OCI-LY7 (cell line): ENCODE results near the gene RBCK1. TPM values are rescaled to one million over a fixed set of nuclear protein-coding genes. Genes with fewer than 3 reads are reported as not detected.

Source experiments
- BruUV-seq: library from RNA; stranded (reverse); fragments of 400-500 nt; replicated peaks from 2 replicates; lab custom pipeline; 2021; lab: Mats Ljungman, UMichigan
- CTCF ChIA-PET: fragments of 300-600 bp; sonication (Branson Sonifier 250); formaldehyde crosslinking; loops from one replicate; lab custom pipeline; 2022; ENCODE audit warnings: antibody characterized with exemption; ENCODE audit not compliant: unreplicated experiment; lab: Charles Lee
- POLR2A ChIA-PET: fragments of 300-600 bp; sonication (Branson Sonifier 250); formaldehyde crosslinking; loops from one replicate; lab custom pipeline; 2022; ENCODE audit warnings: antibody characterized with exemption; lab: Charles Lee
- DNase-seq: peaks from one replicate; pipeline ENCODE4 v3.0.0-alpha.2; 2015; ENCODE audit warnings: low spot score
- H2AFZ ChIP-seq: fragments of 200-600 bp; sonication (generic), shearing (Covaris generic); 2 replicates; pipeline ENCODE4 v1.6.1; 2014; ENCODE audit warnings: mild to moderate bottlenecking, antibody characterized with exemption, low read length, moderate library complexity
- H3K27ac ChIP-seq: fragments of 200-600 bp; sonication (generic); 2 replicates; pipeline ENCODE4 v1.5.1; 2014; ENCODE audit warnings: mixed run types, low read depth, mild to moderate bottlenecking, moderate library complexity, low read length, inconsistent platforms; ENCODE audit not compliant: poor library complexity, severe bottlenecking
- H3K36me3 ChIP-seq: fragments of 200-600 bp; sonication (generic); 2 replicates; pipeline ENCODE4 v1.6.1; 2014; ENCODE audit warnings: mild to moderate bottlenecking, antibody characterized with exemption, low read length, moderate library complexity, mixed read lengths; ENCODE audit not compliant: insufficient read depth
- H3K4me1 ChIP-seq: fragments of 200-600 bp; sonication (generic); 2 replicates; pipeline ENCODE4 v1.5.1; 2014; ENCODE audit warnings: mild to moderate bottlenecking, low read length; ENCODE audit not compliant: insufficient read depth, poor library complexity, severe bottlenecking
- H3K4me2 ChIP-seq: fragments of 200-600 bp; sonication (generic); 2 replicates; pipeline ENCODE4 v1.6.1; 2014; ENCODE audit warnings: mild to moderate bottlenecking, low read length
- H3K4me3 ChIP-seq: fragments of 200-600 bp; sonication (generic); 2 replicates; pipeline ENCODE4 v1.5.1; 2014; ENCODE audit warnings: mild to moderate bottlenecking, low read depth, low read length; ENCODE audit not compliant: poor library complexity, severe bottlenecking
- H3K79me2 ChIP-seq: fragments of 200-600 bp; sonication (generic); 2 replicates; pipeline ENCODE4 v1.6.1; 2016; ENCODE audit warnings: low read depth, mild to moderate bottlenecking, low read length, moderate library complexity, mixed read lengths; ENCODE audit not compliant: insufficient read depth
- H3K9me2 ChIP-seq: fragments of 200-600 bp; sonication (generic); 2 replicates; pipeline ENCODE4 v1.6.1; 2016; ENCODE audit warnings: mild to moderate bottlenecking, low read length, mixed read lengths; ENCODE audit not compliant: insufficient read depth
- H3K9me3 ChIP-seq: fragments of 200-600 bp; sonication (generic); 2 replicates; pipeline ENCODE4 v1.6.1; 2014; ENCODE audit warnings: mild to moderate bottlenecking, mixed run types, low read length, mixed read lengths
- H4K20me1 ChIP-seq: fragments of 200-600 bp; sonication (generic); 2 replicates; pipeline ENCODE4 v1.6.1; 2014; ENCODE audit warnings: mild to moderate bottlenecking, antibody characterized with exemption, low read length, moderate library complexity, mixed read lengths; ENCODE audit not compliant: insufficient read depth
- CTCF ChIP-seq: fragments of 200-600 bp; sonication (generic); conservative IDR thresholded peaks from 2 replicates; pipeline ENCODE4 v1.5.1; 2014; ENCODE audit warnings: mild to moderate bottlenecking, antibody characterized with exemption, low read length, moderate library complexity, mixed read lengths
- EZH2phosphoT487 ChIP-seq: fragments of 200-600 bp; sonication (generic); IDR thresholded peaks from 2 replicates; pipeline ENCODE4 v1.6.1; 2018; ENCODE audit warnings: low read depth, borderline replicate concordance, mild to moderate bottlenecking, mixed run types, antibody characterized with exemption, low read length, moderate library complexity, mixed read lengths
- intact Hi-C: fragments of 100-400 bp; cut with micrococcal nuclease; formaldehyde crosslinking; loops from one replicate; pipeline ENCODE4 v1.10.0; 2022; ENCODE audit not compliant: unreplicated experiment
- total RNA-seq, 2 experiments: library from RNA; depleted of rRNA in 1 of 2; stranded (reverse); fragments of >200 nt in 1 of 2; shearing (Covaris generic) in 1 of 2; gene quantifications; 2 replicates each; pipeline ENCODE4 v1.2.3, GENCODE V29; 2014 to 2022

The RBCK1 gene
- total RNA-seq, 2 experiments from 2014 or later: 82.9 to 140 TPM

- BruUV-seq: no TSS peak
- H3K4me2 ChIP-seq: peak overlapping the region; percentile 79
- H3K4me3 ChIP-seq: peak overlapping the region; percentile 85
- H3K4me1 ChIP-seq: peaks cover 25% of the 10 kb centered on the region
- H3K27ac ChIP-seq: peak overlapping the region; percentile 43
- ChIA-PET POLR2A (interaction anchor here (1.1 kb wide), 1 partner anchor 13 kb away, joined by 4 read pairs; no protein-coding TSS in a partner anchor), CTCF (interaction anchor here (0.5 kb wide), 1 partner anchor 117 kb away, joined by 3 read pairs; no protein-coding TSS in a partner anchor)
- H3K9me3 ChIP-seq: no peaks in the 10 kb centered on the region
- H4K20me1 ChIP-seq: peaks cover 11% of the 10 kb centered on the region; the same call in 1 of the 2 replicates
- H3K79me2 ChIP-seq: peaks cover 49% of the 10 kb centered on the region
- intact Hi-C loops: loop anchor here (2.0 kb wide), 1 partner anchor 59 kb away; no protein-coding TSS in a partner anchor
- H3K9me2 ChIP-seq: no peaks in the 10 kb centered on the region
- H3K36me3 ChIP-seq: 0 out of 2 replicates have a peak, but pooled peaks cover 3% of the 10 kb centered on the region
- H2AFZ ChIP-seq: peak overlapping the region; percentile 29; the same call in 1 of the 2 replicates
- DNase-seq: peak; percentile 56
- TF ChIP-seq CTCF: no peak
- no peak for TF ChIP-seq EZH2phosphoT487
Measured at GRCh38 chr20:461254-462198, 53.4 kb downstream of the RBCK1 start.

- TF ChIP-seq CTCF (peak; percentile 60), EZH2phosphoT487 (no peak)
- intact Hi-C loops: loop anchor here (2.0 kb wide), 1 partner anchor 60 kb away; no protein-coding TSS in a partner anchor
- peak; percentile 95 for DNase-seq
- peak within 1 kb of the TSS; percentile 90 for H2AFZ ChIP-seq
- ChIA-PET POLR2A (interaction anchor here (1.1 to 1.4 kb wide), 2 partner anchors 14 to 61 kb away, joined by 3 to 4 read pairs; no protein-coding TSS in a partner anchor), CTCF (no interaction called here)
- peak within 1 kb of the TSS; percentile 79 for H3K4me2 ChIP-seq
- BruUV-seq: no TSS peak
- H3K4me1 ChIP-seq: peaks cover 25% of the 10 kb centered on the region
- peaks cover 47% of the 10 kb centered on the region for H3K79me2 ChIP-seq
- peaks cover 11% of the 10 kb centered on the region; the same call in 1 of the 2 replicates for H4K20me1 ChIP-seq
- no peaks in the 10 kb centered on the region for H3K9me2 ChIP-seq
- H3K4me3 ChIP-seq: peak within 1 kb of the TSS; percentile 85
- H3K36me3 ChIP-seq: 0 out of 2 replicates have a peak, but pooled peaks cover 3% of the 10 kb centered on the region
- peaks cover 8% of the 10 kb centered on the region; the same call in 1 of the 2 replicates for H3K9me3 ChIP-seq
- peak within 1 kb of the TSS; percentile 66 for H3K27ac ChIP-seq
Measured at GRCh38 chr20:462199-462991, 54.3 kb downstream of the RBCK1 start, which contains the start of gene TBC1D20. TBC1D20 (minus strand) TSS chr20:462533; CDS start chr20:462405, 128 bp downstream.
